ENCODE measurements around the gene STAP2.
A peak's percentile ranks its signal among the peaks of the same experiment; 100 is the strongest.
"Not testable (repeated sequence)": the region's sequence is repeated elsewhere in the genome, so short reads cannot be mapped to it uniquely, and the experiment has no call there.

Gene STAP2

GRCh38 chr19:4297901-4298809, 40.5 kb downstream of the STAP2 start:
- peak; percentile 47 for DNase-seq

DNA sequence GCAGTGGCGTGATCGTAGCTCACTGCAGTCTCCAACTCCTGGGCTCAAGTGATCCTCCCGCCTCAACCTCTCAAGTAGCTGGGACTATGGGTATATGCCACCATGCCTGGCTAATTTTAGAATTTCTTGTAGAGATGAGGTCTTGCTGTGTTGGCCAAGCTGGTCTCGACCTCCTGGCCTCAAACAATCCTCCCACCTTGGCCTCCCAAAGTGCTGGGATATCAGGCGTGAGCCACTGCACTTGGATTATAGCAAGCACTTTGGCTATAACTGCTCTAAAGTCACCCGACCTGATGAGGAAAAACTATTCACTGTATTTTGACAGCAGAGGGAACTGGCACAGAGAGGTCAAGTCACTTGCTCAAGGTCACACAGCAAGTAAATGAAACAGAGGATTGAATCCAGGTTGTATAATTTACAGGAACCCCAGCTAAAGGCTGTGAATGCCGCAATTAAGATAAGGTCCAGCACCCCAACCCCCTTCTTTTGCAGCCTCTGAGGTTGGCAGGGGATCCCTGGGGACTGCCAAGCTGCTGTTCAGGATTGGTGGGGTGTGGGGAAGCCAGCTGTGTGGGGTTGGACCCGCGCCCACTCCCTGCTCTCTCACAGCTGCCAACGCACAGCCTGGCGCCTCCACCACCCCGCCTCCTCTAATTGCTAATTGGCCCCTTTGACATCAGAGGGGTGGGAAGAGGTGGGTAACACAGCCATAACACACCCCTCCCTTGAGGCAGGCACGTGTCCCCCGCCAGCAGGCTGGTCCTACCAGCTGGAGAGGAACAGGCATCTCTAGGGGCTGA, 42.5 kb downstream of the STAP2 start:
- DNase-seq, result no peak

GRCh38 chr19:4294389-4294788, 44.2 kb downstream of the STAP2 start:
- DNase-seq, result no peak

DNA sequence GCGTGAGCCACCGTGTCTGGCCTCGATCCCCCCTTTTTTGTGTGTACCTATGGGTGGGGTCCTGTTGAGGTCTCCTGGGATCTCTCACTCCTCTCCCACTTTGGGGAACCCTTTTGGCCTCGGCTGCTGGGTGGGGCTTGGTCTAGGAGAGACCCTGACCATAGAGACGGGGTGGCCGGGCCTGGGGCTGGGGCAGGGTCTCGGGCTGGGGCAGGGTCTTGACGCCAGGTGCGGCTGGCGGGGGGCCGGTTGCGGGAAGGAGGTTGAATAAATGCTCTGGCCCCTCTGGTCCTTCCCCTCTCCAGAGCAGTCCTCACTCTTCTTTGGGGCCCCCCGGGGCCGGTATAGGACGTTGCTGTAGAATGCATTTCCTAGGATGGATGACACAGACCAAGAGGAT, 46.1 kb downstream of the STAP2 start:
- no peak for DNase-seq

DNA sequence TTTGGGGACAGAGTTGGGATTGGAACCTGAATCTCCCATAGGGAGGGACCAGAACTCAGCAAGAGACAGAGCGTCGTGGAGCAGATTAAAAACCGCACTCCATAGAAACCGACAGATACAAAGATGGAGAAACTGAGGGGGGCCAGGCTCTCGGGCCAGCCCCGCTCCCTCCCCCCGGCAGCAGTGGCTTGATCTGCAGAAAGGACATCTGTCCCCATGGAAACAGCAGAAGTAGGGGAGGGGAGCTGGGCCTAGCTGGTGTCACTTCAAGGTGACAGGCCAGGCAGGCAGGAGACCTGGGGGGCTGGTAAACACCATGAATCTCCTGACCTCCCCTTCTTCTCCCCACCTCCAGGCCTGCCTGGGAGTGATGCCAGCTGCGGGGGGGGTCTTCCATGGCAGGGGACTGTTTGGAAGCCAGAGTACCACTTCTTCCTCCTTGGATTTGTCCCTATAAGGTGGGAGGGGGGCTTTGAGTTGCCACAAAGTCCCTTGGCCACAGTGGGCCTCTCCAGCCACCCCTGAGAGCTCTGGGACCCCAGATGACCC, 47.4 kb downstream of the STAP2 start:
- DNase-seq, result no peak

DNA sequence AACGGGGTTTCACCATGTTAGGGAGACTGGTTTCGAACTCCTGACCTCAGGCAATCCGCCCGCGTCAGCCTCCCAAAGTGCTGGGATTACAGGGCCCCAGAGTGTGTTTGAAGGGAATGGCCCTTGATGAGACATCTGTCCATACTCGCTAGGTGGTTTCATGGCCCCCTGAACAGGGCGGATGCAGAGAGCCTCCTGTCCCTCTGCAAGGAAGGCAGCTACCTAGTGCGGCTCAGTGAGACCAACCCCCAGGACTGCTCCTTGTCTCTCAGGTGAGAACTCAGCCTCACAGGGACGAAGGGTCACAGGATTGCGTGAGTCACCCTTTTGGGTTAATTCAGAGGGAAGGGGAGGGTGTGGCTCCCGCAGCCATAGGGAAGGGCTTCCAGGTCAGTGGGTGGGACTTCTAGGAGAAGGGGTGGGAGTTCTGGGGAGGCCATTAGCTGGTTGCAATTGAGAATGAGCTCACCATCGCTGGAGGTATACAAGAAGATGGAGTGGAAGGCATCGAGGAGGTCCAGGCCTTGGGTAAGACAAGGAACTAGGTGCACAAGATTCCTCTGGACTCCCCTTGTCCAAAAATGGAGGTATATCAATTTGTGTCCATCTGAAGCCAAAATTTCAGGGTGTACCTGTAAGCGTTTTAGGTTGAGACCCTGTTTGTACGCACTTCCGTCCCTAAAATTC, 50.4 kb downstream of the STAP2 start:
- DNase-seq, result no peak

DNA sequence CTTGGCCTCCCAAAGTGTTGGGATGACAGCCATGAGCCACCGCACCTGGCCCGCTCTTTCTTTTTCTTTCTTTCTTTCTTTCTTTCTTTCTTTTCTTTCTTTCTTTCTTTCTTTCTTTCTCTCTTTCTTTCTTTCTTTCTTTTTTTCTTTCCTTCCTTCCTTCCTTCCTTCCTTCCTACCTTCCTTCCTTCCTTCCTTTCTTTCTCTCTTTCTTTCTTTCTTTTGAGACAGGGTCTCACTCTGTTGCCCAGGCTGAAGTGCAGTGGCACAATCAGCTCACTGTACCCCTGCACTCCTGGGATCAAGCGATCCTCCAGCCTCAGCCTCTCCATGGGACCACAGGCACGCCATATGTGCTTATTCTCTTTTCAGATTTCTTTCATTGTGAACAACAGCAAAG, 52.5 kb downstream of the STAP2 start:
- DNase-seq, result not testable (repeated sequence)

GRCh38 chr19:4284974-4285373, 53.7 kb downstream of the STAP2 start:
- no peak for DNase-seq

DNA sequence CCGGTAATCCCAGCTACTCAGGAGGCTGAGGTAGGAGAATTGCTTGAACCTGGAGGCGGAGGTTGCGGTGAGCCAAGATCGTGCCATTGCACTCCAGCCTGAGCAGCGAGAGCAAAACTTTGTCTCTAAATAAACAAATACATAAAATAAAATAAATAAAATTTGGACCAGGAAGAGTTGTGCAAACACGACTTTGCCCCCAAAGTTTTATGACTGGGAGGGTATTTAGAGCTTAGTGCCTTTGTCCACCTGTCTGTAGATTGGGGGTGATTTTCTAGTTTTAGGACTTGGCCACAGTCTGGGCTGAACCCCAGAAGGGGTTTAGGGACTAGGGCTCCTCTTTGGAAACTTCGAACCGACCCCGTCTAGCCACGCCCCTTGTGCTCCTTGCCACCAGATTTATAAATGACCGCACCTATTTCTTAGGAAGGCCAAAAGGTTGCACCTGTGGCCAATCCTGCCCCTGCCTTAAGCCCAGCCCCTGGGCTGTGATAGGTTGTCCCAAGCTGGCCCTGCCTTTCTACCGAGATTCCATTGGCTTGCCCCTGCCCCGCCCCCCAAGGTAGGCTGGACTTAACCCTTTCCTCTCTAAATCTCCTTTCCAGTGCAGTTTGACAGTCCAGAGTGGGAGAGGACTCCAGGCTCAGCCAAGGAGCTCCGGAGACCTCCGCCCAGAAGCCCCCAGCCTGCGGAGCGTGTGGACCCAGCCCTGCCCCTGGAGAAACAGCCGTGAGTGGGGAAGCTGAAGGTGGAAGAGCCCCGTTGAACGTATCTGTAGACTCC, 54.3 kb downstream of the STAP2 start:
- DNase-seq, result no peak

DNA sequence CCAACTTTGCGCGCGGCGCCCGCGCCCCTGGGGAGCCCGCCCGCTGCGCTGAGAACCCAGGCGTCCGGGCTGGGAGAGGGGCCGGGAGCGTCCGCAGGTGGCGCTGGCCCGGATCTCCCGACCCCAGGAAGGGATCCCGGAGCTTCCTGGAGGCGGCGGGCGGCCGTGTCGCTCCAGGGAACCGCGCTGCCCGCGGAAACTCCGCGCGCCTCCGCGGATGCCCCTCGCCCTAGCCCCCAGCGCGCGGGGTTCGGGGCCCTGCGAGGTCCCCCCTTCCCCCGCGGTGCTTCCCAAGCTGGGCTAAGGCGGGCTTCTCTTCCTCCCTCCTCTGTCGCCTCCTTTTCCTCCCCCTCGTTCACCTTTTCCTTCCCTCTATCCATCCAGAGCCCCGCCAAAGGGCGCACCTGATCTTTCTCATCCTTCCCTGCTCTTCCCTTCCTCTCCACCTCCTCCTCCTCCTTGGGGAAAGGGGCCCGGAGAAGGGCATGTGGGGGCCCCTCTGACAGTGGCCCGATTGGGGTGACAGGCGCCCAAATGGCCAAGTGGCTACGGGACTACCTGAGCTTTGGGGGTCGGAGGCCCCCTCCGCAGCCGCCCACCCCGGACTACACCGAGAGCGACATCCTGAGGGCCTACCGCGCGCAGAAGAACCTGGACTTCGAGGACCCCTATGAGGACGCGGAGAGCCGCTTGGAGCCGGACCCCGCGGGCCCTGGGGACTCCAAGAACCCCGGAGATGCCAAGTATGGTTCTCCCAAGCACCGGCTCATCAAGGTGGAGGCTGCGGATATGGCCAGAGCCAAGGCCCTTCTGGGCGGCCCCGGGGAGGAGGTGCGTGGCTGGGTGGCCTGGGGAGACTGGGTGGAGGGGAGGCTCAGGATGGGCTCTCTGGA, 58.9 kb downstream of the STAP2 start:
- no peak for DNase-seq

GRCh38 chr19:4279267-4279529, 59.4 kb downstream of the STAP2 start:
- DNase-seq, result no peak

DNA sequence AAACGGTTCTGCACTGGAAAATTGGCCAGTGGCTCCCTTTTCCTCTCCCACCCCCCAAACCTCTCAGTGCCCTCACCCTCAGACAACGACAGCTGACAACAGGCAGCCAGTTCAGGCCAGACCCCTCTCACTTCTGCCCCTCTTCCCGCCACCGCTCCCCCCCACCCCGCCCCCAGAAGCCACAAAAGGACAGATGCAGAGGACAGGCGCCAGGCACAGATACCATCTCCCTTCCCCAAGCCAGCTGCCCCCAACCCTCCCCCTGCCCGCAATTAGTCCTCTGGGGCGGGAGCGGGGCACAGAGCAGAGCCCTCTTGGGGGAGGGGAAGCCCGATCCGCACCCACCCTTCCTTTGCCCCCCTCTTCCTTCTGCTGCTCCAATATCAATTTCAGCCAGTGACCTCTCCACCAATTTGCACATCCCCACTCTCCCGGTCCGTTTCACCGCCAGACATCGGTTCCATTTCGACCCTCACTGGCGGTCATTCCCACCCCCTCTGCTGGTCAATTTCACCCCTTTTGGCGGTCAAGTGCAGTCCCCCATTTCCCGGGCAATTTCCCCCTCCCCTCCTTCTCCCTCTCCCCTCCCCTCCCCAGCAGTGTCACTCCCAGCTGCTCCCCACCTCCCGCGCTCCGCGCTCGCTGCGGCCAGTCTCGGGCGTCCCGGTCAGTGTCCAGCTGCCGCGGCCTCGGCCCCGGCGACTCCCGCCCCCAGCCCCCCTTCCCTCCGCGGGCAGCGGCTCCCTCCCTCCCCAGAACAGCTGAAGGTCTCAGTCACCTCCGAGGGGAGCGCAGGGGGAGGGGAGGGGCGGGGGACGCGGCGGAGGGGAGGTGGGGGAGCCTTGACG, 60.0 kb downstream of the STAP2 start, which contains the start of gene SHD:
Gene SHD, plus strand, starts transcription at position 848 of the 848 bp plus-strand sequence. CDS start 798 bp downstream, outside the sequence.
- no peak for DNase-seq

GRCh38 chr19:4278010-4278409, 60.6 kb downstream of the STAP2 start:
- DNase-seq, result no peak

- no peak for DNase-seq
These were observed 61.4 kb downstream of the STAP2 start for GRCh38 chr19:4277191-4277696.

GRCh38 chr19:4274321-4274686, 64.3 kb downstream of the STAP2 start:
- DNase-seq, result not testable (repeated sequence)

All from CD4-positive, alpha-beta T cell treated with Interleukin-17A for 4 hours (primary cell).